Islet precursor cell (in vitro differentiated cells): ENCODE results near the gene UQCRHL.
A peak's percentile ranks its signal among the peaks of the same experiment; 100 is the strongest.
"Not testable (repeated sequence)": the region's sequence is repeated elsewhere in the genome, so short reads cannot be mapped to it uniquely, and the experiment has no call there.

ENCODE experiments used
- DNase-seq: peaks from one replicate; pipeline ENCODE4 v3.0.0-alpha.2; 2018

UQCRHL gene

DNA sequence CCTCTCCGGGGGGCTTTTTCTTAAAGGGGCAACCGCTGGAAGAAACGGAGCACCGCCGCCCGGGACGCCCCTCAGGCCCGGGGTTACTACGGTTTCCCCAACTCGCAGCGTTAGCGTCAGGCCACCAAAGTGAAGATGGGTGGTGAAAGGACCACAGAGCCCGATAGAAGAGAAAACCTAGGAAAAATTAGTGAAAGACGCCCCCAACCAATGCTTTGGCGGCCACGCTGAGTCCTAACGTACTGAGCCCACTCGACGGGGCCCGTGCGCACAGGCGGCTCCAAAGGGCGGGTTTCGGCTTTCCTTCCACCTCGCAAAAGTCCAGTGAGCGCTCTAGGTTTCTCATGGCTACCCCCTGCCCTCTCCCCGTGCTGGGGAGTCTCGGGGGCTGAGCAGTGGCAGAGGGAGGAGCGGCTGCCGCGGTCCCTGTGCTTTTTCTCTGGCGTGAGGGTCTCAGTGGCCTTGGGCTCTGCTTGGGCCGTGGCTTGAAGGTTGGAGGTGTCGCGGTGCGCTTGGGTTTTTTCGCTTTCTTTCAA lies 27.8 kb upstream of the UQCRHL start:
- DNase-seq, result no peak

DNA sequence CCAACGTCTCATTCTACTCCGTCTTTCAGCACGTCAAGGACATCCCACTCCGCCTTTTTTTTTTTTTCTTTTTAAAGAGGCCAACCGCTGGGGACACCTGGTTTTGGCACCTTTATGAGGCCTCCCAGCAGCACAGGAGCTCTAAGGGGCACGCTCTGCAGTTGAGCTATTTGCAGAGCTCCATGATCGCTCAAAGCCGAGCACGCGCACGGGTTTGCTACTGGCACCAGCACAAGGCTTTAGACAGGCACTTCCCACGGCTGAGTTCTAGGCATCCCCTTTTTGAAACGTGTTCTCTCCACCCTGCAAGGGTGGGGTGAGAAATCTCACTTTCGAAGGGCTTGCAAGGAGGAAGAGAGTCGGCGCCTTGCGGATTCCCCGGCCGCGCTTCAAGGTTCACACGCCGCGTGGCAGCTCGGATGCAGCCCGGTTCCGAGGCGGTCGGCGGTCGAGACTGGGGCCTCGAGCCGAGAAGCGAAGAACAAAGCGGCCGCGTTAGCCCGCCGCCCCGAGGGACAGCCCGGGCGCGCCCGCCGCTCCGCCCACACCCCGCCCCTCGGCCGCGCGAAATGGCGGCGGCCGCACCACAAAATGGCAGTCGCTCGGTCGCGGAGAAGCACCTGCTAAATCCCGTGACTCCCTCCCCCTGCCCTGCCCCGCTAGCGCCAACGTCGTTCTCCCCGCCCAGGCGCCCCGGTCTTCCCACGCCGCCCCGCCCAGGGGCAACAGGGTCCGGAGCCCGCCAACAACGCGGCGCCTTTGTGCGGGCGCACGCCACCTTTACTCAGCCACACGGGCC lies 27.2 kb upstream of the UQCRHL start:
- peak; percentile 95 for DNase-seq

DNA sequence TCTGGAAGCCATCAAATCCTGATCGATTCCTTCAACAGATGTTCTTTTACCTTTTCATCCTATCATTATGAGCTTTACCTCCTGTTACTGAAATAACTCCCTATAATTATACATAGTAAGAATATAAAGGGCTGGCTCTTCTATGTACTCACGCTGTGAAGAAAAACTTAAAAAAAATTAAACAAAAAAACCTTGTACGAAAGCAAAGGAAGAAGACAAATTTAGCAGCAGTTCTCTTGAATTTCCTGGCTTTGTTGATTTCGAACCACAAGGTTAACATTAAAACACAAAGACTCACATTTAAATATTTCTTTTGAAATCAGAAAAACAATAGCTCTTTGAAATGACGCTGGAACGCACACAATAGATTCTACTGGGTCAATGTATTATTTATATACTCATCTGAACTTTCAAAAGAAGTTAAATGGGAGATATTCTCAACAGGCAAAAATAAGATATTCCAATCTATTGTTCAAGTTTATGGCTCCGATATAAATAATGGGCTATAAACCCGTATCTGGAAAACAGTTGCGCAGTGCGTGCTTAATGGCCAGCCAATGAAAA lies 26.5 kb upstream of the UQCRHL start:
- no peak for DNase-seq

DNA sequence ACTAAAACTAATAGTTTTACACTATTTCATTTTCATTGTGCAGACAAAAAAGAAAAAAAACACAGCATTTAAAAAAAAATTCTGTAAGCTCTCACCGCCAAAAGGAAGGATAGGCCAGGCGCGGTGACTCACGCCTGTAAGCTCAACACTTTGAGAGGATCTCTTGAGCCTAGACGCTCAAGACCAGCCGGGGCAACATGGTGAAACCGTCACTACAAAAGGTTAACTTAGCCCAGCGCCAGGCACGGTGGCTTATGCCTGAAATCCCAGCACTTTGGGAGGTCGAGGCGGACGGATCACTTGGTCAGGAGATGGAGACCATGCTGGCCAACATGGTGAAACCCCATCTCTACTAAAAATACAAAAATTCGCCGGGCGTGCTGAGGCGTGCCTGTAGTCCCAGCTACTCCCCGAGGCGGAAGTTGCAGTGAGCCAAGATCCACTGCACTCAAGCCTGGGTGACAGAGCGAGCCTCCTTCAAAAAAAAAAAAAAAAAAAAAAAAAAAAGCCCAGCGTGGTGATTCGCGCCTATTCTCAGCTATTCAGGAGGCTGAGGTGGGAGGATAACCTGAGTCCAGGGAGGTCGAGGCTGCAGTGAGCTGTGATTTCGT lies 25.7 kb upstream of the UQCRHL start:
- DNase-seq, result no peak

DNA sequence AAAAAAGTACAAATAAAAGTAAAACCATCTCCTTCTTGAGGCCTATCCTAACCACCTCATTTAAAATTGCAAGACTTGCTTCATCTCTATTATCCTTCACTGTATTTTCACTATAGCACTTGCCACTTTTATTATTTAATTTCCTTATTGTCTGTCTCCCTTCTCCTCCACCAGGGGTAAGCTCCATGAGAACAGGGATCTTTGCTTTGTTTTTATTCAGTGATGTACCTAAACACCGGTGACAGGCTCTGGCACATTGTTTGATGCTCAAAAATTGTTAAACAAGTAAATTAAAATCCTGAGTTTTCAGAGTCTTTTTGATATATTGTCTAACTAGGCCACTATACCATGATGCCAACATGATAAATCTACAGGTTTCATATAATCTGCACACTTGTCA lies 22.8 kb upstream of the UQCRHL start:
- DNase-seq, result no peak

DNA sequence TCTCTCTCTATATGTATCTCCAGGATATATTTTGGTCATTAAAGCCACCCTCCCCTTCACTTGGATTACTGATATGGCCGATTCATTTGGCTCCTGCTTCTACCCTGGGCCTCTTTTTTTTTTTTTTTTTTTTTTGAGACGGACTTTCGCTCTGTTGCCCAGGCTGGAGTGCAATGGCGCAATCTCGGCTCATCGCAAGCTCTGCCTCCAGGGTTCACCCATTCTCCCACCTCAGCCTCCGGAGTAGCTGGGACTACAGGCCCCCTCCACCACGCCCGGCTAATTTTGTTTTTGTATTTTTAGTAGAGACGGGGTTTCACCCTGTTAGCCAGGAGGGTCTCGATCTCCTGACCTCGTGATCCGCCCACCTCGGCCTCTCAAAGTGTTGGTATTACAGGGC lies 21.5 kb upstream of the UQCRHL start:
- DNase-seq, result not testable (repeated sequence)

DNA sequence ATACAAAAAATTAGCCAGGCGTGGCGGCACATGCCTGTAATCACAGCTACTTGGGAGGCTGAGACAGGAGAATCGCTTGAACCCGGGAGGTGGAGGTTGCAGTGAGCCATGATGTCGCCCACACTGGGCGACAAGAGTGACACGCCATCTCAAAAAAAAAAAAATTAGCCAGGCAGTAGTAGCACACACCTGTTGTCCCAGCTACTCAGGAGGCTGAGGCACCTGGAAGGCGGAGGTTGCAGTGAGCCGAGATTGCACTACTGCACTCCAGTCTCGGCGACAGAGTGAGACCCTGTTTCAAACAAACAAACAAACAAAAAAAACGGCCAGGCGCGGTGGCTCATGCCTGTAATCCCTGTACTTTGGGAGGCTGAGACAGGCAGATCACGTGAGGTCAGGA lies 20.1 kb upstream of the UQCRHL start:
- not testable (repeated sequence) for DNase-seq

DNA sequence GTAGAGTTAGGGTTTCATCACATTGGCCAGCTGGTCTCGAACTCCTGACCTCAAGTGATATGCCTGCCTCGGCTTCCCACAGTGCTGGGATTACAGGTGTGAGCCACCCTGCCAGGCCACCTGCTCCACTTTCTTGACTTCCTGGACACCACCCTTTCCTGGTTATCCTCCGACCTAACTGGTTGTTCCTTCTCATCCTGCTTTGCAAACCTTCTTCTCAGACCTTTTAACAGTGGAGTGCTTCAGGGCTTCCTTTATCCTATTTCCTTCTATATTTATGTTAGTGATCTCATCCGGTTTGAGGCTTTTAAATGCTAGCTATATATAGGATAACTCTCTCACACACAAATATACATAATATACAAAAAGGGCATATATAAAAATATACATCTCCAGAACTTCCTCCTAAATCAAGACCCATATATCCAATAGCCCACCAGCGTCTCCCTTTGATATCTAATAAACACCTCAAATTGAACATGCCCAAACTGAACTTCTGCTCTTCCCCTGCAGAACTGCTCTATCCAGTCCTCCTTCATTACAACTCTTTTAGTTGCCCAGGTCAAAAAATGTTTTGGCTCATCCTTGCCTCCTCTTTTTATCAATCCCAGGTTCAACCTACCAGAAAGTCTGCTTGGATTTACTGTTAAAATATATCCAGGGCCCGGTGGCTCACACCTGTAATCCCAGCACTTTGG lies 19.5 kb upstream of the UQCRHL start:
- no peak for DNase-seq

DNA sequence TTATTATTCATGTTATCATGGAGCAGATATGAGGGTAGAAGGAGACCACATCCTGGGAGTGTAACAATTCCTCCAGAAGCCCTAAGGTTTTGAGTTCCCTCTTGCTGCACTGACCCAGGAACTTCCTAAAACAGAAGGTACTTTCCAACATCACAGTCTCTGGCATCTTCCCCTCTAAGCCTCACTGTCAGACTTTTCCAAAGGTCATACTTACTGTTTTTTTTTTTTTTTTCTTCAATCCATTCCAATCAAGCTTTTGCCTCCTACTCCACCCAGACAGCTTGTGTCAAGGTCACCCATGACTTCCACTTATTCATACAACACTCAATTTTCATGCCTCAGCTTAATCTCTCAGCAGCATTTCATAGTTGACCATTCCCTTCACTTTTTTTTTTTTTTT lies 18.4 kb upstream of the UQCRHL start:
- no peak for DNase-seq

DNA sequence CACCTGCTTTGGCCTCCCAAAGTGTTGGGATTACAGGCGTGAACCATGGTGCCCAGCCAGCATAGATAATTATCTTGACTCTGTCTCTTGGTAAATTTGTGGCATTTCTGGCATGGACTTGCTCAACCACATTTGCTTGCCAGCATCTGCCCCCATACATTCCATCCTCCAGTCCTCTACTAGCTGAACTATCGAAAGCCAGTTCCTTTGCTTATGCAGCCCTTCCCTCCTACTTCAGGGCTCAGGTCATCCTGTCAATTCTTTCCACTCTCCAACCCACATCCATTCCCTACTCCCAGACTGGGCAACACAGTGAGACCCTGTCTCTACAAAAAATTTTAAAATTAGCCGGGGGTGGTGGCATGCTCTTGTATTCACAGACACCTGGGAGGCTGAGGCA lies 13.0 kb upstream of the UQCRHL start:
- DNase-seq, result no peak

DNA sequence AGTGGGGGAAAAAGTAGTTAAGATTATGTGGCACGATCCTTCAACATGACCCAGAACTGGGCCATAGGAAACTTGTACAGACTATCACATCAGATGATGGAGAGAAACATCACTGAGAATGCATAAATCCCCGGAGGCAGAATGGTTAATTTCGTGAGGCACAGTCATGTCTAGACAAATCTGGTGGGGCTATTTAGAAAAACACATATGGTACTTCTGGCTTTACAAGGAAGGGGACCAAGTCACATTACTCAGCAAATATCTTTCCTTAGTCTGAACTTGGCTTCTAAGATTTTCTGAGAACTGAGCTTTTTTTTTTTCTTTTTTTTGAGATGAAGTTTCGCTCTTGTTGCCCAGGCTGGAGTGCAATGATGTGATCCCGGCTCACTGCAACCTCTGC lies 9.2 kb upstream of the UQCRHL start:
- DNase-seq, result no peak

DNA sequence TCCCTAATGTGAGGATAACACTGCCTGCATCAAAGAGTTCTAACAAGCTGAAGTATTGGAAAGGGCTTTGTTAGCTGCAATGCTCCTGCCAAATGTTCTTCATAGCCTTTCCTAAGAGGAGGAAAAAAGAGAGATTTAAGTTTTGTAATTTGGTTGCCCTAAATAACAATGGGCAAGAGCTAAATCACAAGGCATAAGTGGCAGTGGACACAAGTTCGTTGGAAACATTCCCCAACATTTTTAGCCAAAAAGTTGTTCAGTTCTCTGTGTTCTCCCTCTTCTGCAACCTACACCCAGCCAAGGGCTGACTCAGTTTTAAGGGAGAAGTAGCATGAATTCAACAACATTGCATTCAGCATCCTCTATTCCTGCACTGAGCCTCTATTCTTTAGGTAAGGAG lies 2.6 kb upstream of the UQCRHL start:
- DNase-seq, result no peak

DNA sequence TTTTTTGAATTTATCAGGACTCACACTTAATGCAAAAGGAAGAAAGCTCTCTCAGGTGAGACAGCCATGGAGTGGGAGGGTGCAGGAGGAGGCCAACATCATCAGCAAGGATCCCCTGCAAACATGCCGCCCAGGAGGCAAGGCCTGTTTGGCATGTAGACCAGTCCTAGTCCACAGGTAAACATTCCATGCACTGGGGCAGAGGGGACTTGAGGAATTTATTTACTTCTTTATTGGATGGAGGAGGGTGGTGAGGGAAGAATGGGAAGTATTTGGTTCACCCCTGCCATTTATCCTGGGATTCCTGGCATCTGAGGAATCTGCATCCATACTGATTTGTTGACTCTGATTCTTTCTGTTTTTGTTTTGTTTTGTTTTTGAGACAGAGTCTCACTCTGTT lies 1.5 kb upstream of the UQCRHL start:
- DNase-seq, result peak; percentile 90

DNA sequence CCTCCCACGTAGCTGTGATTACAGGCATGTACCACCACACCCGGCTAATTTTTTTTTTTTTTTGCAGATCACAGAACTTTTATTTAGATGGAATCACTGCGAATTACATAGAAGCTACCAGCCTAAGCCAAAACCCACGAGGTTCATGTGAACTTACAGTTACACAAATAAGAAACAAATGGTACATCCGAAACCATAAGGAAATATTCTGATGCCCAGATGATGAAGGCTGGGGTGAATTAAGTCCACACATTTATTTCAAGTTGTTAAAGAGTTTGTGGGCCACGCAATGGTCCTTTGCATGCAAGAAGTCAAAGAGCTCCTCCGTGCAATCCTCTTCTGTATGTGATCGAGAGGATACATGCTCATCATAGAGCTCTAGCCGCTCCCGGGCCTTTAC lies 328 bp downstream of the UQCRHL start:
- no peak for DNase-seq

DNA sequence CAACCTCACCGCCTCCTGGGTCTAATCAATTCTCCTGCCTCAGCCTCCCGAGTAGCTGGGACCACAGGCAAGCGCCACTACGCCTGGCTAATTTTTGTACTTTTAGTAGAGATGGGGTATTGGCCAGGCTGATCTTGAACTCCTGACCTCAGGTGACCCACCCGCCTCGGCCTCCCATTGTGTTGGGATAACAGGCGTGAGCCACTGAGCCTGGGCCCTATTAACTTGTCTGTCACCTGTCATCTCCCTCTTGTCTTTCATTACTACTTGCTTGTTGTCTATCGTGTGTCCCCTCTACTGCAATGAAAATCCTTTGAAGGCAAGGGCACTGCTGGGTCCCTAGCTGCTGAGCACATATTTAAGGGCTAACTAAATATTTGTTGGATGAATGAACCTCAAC lies 3.4 kb downstream of the UQCRHL start:
- DNase-seq, result no peak

DNA sequence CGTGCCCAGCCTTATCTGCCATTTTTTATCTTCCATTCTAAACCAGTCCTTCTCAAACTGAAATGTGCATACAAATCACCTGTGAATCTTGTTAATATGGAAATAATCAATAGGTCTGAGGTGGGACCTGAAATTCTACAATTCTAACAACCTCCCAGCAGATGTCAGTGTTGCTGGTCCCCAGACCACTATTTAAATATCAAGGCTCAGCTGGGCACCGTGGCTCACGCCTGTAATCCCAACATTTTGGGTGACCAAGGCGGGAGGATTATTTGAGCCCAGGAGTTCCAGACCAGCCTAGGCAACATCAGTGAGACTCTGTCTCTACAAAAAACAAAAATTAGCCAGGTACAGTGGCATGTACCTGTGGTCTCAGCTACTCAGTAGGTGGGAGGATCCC lies 4.1 kb downstream of the UQCRHL start:
- peak; percentile 66 for DNase-seq

DNA sequence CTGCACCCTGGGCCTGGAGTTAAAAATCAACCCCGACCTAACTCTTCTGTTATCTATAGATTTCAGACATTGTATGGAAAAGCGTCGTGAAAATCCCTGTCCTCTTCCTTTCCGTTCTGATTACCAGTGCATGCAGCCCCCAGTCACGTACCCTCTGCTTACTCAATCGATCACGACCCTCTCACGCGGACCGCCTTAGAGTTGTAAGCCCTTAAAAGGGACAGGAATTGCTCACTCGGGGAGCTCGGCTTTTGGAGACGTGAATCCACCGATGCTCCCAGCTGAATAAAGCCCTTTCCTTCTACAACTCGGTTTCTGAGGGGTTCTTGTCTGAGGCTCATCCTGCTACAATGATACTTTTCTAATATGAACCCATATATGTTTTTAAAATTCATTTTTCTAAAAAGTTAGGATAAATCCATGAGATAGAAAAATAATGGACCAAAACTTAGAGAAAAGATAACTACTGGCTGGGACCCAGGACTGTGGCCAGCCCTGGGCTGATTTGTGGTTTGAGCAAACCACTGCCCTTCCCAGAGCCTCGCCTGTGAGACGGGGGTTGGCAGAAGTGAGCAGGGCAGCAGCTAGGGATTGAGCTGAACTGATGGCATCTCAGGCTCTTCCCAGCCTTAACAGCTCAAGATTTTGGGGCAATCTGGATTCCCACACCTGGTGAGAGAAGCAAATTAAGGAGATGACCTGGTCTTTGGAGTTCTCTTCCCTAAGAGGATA lies 5.0 kb downstream of the UQCRHL start:
- DNase-seq, result no peak

DNA sequence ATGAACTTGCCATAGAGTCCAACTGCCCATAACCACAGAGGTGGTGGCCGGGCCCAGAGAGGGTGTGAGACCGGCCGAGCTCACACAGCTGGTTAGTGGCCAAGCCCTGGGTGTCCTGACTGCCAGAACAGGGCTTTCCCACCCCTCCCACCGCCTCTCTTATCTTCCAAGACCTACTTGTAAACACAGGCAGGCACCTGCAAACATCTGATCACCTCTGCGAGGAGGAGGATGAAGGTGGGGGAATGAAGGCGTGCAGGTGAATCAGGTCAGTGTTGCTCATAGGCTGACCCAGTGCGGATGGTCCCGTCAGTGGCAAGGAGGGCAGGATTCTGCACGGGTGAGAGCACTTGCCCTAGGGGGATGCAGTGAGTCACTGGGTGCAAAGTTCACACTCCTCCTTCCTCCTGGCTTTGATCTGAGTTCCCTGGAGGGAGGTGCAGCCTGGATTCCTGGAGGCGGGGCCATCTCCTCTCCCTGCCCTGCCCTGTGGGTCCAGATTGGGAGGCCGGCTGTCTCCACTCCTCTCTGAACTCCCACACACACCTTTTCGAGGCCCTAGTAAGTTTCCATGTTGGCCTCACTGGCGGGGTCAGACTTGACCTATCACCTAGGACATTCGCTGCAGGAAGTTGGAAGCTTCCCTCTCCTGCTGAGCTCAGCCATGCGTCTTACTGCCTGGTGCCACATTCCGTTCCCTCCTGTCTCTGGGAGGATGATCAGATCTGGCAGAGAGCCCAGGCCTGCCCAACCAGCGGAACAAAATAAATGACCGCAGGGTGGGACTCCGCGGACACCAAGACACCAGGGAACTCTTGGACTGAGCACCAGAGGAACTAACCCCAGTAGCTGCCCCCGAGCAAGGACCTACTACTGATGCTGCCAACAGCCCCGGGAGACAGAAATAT lies 7.3 kb downstream of the UQCRHL start:
- peak; percentile 99 for DNase-seq

DNA sequence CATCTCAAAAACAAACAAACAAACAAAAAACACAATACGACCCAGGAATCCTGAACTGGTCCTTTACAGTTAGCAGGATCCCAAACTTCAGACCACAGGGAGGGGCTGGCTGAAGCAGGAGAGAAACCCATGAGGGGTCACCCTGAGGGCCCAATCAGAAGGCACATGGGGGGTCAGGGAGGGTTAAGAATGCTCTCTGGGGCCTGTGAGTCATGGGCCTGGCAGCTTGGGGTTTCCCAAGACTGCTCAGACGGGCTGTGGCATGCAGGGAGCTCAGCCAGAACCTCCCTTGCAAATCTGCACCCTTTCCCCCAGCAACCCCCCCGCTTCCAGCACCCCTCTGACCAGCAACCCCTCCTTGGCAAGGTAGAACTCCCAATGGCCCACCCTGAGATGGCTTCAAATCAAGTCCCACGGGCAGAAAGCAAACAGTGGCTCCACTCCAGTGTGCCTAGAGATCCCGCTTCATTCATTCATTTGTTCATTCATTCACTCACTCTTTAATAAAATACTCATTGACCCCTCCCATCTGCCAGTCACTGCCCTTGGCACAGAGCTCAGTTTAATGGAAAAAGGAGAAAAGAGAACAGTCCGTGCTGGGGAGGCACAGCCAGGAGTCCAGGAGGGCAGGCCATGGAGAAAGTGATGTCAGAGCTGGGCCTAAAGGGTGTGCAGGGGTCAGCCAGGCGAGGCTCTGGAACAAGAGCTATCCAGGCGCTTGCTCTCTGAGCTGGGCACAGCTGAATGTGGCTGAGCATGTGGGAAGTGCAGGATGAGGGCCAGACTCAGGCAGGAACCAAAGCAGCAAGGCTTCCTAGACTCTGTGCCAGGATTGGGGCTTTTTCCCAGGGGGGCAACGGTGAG lies 8.2 kb downstream of the UQCRHL start:
- peak; percentile 98 for DNase-seq

DNA sequence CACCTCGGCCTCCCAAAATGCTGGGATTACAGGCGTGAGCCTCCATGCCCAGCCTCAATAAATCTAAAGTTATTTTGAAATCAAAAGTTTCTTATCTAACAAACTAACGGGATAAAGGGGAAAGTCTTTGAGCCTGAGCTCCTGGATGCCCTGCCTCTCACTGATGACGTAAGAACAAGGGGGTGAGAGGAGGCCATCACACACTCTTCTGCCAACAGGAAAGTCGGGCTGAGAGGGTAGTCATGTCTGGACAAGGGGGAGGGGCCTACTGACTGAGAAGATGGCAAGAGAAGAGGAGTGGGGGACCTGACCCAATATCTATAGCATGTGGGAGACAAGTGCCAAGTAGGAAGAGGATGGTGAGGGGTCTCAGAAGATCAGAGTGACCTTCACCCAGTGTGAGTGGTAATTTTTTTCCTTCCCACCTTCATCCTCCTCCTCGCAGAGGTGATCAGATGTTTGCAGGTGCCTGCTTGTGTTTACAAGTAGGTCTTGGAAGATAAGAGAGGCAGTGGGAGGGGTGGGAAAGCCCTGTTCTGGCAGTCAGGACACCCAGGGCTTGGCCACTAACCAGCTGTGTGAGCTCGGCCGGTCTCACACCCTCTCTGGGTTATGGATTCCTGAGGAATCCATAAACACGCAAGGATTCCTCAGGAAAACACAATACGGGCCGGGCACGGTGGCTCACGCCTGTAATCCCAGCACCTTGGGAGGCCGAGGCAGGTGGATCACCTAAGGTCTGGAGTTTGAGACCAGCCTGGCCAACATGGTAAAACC lies 9.6 kb downstream of the UQCRHL start:
- DNase-seq, result no peak
